GM15510 (cell line): ENCODE results near the gene KCTD13.

ENCODE experiments used
- POLR2A ChIP-seq: IDR thresholded peaks from 3 replicates; pipeline ENCODE4 v1.6.1; 2011; ENCODE audit warnings: borderline replicate concordance; ENCODE audit not compliant: insufficient read length; ENCODE audit errors: extremely low read depth

Gene KCTD13

DNA sequence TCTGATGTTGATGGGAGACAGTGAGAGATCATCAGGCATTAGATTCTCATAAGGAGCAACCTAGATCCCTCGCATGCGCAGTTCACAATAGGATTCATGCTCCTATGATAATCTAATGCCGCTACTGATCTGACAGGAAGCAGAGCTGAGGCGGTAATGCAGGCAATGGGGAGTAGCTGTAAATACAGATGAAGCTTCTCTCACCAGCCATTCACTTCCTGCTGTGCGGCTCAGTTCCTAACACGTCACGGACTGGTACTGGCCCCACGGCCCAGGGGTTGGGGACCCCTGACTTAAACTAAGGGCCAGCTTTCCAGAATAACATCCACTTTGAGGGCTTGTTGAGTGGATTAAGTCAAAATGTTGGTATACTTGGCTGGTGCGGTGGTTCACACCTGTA lies 33.3 kb upstream of the KCTD13 start:
- TF ChIP-seq POLR2A, result no peak

GRCh38 chr16:29958756-29959155 lies 32.7 kb upstream of the KCTD13 start:
- TF ChIP-seq POLR2A, result no peak

DNA sequence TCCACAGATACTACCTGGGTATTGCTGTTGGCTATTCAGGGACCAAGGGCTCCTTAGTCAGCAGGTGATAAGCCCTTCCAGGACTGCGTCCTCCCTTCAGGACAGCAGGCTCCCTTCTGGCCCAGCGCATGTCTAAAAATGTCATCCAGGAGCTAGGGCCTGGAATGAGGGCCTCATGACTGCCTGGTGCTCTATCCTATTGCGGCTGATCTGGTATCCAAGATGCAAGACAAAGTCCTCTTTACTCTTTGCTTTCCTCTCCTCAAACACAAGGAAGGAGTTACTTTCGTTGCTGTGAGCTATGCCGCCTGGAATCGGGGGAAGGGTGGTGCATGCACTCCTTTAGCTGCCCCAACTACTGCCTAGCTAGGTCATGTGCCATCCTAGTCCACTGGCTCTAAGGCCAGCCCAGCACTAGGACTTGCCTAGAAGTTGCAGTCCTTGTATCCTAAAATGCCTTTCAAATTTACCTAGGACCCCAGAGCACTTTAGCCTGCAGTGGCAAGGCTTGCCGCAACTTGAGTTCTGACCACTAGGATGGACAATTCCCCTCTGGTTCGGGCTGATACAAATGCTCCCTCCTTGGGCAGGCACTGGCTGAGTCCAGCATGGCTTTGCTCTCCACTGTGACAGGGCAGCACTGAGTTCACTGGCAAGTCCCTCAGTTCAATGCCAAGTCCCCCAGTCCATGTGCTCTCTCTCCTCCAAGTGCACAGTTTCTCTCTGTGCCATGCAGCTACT lies 25.8 kb upstream of the KCTD13 start:
- TF ChIP-seq POLR2A, result no peak

DNA sequence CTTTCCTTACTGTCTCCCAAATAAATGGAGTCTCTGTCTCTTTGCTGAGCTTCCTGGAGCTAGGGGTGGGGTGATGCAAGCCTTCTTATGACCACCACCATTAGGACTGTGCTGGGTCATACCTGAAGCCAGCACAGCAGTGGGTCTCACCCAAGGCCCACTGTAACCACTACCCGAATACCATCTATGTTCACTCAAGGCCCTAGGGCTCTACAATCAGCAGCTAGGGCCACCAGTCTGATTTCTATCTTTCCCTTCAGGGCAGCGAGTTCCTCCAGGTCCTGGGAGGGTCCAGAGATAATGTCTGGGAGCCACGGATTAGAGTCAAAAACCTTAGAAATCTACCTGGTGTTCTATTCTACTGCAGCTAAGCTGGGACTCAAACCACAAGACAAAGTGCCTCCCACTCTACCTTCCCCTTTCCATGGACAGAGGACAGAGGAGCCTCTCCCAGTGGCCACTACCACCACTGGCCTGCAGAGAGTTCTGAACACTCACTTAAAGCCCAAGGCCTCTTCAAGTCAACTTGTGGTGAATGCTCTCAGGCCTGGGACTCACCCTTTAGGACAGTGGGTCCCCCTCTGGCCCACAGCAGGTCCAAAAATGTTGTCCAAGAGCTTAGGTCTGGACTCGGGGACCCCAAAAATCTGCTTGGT lies 24.9 kb upstream of the KCTD13 start:
- no peak for TF ChIP-seq POLR2A

- no peak for TF ChIP-seq POLR2A
These were observed 21.9 kb upstream of the KCTD13 start for GRCh38 chr16:29947897-29948296.

DNA sequence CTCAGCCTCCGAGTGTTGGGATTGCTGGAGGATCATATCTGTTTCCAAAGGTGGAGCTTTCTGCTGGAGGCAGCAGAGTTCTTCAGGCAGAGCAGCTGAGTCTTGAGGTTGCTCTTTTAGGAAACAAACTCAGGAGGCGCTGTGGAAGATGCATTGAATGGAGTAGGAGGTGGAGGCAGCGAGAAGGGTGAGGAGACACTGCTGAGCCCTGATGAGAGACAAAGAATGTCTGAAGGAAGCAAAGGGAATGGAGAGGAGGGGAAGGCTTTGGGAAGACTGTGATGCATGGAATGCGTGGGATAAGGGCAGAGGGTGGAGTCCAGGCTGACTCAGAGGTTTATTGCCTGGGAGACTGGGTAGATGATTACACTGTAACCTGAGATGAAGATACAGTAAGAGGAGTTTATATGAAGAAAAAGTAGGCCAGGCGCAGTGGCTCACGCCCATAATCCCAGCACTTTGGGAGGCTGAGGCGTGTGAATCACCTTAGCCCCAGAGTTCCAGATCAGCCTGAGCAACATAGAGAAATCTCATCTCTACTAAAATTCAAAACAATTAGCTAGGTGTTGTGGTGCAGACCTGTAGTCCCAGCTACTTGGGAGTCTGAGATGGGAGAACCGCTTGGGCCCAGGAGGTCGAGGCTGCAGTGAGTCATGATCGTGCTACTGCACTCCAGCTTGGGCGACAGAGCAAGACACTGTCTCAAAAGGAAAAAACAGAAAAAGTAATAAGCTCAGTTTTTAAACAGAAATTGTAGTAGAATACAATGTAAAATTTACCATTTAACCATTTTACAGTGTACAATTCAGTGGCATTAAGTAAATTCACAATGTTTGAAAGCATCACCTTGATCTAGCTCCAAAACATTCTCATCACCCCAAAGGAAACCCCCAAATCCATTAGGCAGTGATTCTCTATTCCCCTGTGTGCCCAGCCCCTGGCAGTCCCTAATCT lies 18.1 kb upstream of the KCTD13 start:
- TF ChIP-seq POLR2A, result no peak

DNA sequence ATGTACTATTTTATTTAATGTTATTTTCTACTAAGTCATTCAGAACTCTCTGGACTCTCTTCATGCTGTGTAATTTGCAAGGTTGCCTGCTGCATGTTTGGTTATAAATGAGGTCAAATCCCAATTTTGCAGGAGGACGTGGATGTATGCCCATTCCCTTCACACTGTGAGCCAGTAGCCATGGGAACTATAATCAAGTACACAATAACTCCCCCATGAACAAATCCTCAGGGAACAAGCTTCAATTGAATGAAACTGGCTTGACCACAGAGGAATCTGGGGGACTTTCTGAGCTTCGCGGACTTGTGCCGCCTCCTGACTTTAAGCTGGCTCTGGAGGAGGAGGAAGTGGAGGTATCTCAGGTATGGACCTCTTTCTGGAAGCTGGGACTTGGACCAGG lies 14.6 kb upstream of the KCTD13 start:
- no peak for TF ChIP-seq POLR2A

DNA sequence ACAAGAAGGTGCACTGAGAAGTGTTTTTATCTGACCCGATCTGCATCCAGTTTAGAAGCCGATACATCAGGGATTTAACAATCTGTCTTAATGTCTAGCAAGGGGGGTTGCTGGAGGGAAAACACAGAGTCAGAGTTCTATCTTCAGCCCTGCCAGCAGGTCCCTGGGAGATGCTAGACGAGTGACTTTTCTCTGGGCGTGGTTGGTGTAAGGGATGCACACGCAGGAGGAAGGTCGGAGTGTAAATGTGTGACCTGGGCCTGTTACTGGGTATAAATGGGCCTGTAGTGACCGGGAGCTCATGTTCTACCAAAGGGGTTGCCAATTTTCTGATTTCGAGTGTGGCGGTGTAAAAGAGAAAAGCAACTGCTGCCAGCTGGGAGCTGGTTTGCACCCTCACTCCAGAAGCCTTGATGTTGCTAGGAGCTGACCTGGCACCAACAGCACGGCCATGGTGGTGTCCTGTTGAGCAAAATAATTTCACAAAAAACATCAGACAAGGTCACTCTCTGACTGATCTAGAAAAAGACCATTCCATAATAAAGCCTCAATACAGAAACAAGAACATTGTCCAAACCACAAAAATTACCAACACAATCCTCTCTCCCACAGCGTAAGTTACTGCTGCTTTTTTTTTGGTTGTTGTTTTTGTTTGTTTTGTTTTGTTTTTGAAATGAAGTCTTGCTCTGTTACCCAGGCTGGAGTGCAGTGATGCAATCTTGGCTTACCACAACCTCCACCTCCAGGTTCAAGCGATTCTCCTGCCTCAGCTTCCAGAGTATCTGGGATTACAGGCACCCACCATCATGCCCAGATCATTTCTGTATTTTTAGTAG lies 1.3 kb upstream of the KCTD13 start:
- TF ChIP-seq POLR2A, result no peak

DNA sequence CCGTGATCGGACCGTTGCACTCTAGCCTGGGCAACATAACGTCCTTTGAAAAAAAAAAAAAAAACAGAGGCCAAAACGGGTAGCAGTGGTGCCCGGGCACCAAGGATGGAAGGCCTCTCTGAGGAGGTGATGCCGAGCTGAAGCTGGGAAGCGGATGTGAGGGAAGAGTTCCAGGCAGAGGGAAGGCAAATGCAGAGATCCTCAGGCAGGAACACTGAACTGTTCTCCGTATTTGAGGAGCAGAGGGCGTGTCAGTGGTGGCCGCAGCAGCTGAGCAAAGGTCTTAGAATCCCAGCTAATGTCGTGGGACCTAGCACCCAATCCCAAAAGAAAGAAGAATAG lies 656 bp upstream of the KCTD13 start:
- TF ChIP-seq POLR2A, result no peak

- TF ChIP-seq POLR2A, result no peak
These were observed 795 bp downstream of the KCTD13 start for GRCh38 chr16:29925105-29925756.

- no peak for TF ChIP-seq POLR2A
These were observed 3.0 kb downstream of the KCTD13 start for GRCh38 chr16:29922986-29923501.

DNA sequence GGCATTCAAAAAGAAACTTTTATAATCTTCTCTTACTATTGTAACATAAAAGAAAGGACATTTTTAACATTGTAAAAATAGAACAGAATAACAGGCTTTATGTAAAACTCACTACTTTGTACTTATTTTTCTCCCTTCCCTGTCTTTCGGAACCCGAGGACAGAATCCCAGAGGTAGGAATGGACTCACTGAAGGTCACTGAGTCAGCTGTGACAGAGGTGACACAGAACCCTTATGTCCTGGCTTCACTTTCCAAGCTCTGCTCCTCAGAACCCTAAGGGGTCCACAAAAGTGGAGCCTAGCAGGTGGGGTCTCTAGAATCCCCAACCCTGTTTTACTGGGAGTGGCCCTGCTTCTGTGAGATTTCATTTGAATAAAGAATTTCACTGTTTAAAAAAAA lies 3.7 kb downstream of the KCTD13 start:
- no peak for TF ChIP-seq POLR2A

DNA sequence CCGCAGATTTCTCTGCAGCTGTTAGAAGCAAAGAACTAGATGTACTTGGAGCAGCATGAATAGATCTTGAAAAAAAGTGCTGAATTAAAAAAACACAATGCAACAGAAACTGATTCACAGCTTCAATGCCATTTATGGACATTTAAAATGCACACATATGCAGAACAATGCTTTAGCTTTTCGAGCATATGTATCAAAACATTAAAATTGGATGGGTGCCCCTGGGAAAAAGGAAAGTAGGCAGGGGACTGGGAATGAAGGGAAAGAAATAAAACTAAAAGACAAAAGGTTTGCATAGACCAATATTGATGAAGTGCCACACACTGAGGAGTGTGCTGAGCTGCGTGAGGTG lies 5.0 kb downstream of the KCTD13 start:
- TF ChIP-seq POLR2A, result no peak
